Raji (cell line): ENCODE measurements around the gene CDC42SE2.

Source experiments
- POLR2A ChIP-seq: IDR thresholded peaks from 2 replicates; pipeline ENCODE4 v1.6.1; 2011; ENCODE audit warnings: low read depth, low read length, control low read depth; ENCODE audit not compliant: insufficient read depth

The CDC42SE2 gene

GRCh38 chr5:131387255-131387654, 123.4 kb downstream of the CDC42SE2 start:
- no peak for TF ChIP-seq POLR2A

- no peak for TF ChIP-seq POLR2A
Measured at GRCh38 chr5:131389096-131389868, 125.4 kb downstream of the CDC42SE2 start.

- no peak for TF ChIP-seq POLR2A
Measured at GRCh38 chr5:131389869-131390265, 126.0 kb downstream of the CDC42SE2 start.

- TF ChIP-seq POLR2A: no peak
Measured at GRCh38 chr5:131392466-131393095, 128.7 kb downstream of the CDC42SE2 start.

GRCh38 chr5:131393498-131393968, 129.7 kb downstream of the CDC42SE2 start:
- TF ChIP-seq POLR2A: no peak

GRCh38 chr5:131394128-131394527, 130.3 kb downstream of the CDC42SE2 start:
- TF ChIP-seq POLR2A: no peak

- TF ChIP-seq POLR2A: no peak
Measured at GRCh38 chr5:131396015-131396414, 132.2 kb downstream of the CDC42SE2 start.

GRCh38 chr5:131396630-131397273, 132.9 kb downstream of the CDC42SE2 start:
- no peak for TF ChIP-seq POLR2A

- TF ChIP-seq POLR2A: no peak
Measured at GRCh38 chr5:131400585-131400984, 136.7 kb downstream of the CDC42SE2 start.

- TF ChIP-seq POLR2A: no peak
Measured at GRCh38 chr5:131405674-131406073, 141.8 kb downstream of the CDC42SE2 start.

GRCh38 chr5:131406076-131406475, 142.2 kb downstream of the CDC42SE2 start:
- TF ChIP-seq POLR2A: no peak

GRCh38 chr5:131406975-131407638, 143.3 kb downstream of the CDC42SE2 start:
- no peak for TF ChIP-seq POLR2A

- TF ChIP-seq POLR2A: no peak
Measured at GRCh38 chr5:131413605-131414559, 150.0 kb downstream of the CDC42SE2 start.

GRCh38 chr5:131416729-131417128, 152.9 kb downstream of the CDC42SE2 start:
- TF ChIP-seq POLR2A: no peak
